SK-N-MC (cell line): ENCODE measurements around the gene PAX4.

ENCODE experiments used
- DNase-seq: peaks from one replicate; pipeline ENCODE4 v3.0.0-alpha.2; 2011; ENCODE audit warnings: low read depth, low spot score
- H3K27ac ChIP-seq: fragments of 200-600 bp; sonication (generic); 2 replicates; pipeline ENCODE4 v1.5.1; 2016; ENCODE audit warnings: mixed run types
- H3K36me3 ChIP-seq: fragments of 200-600 bp; sonication (generic); 2 replicates; pipeline ENCODE4 v1.6.1; 2017; ENCODE audit warnings: antibody characterized with exemption, low read length, mixed read lengths; ENCODE audit not compliant: insufficient read depth
- H3K4me3 ChIP-seq: fragments of 200-600 bp; sonication (generic); 2 replicates; pipeline ENCODE4 v1.5.1; 2016
- H3K9ac ChIP-seq: fragments of 200-600 bp; sonication (generic); 2 replicates; pipeline ENCODE4 v1.8.0; 2017; ENCODE audit warnings: mixed run types, mixed read lengths; ENCODE audit not compliant: insufficient read length
- H3K9me3 ChIP-seq: fragments of 200-600 bp; sonication (generic); 2 replicates; pipeline ENCODE4 v1.6.1; 2017; ENCODE audit warnings: low read depth, mild to moderate bottlenecking, antibody characterized with exemption, low read length, moderate library complexity, mixed read lengths
- EZH2 ChIP-seq: fragments of 200-600 bp; sonication (generic); IDR thresholded peaks from one replicate; pipeline ENCODE4 v1.6.1; 2017; ENCODE audit warnings: antibody characterized with exemption
- FOXP2 ChIP-seq: optimal IDR thresholded peaks from 2 replicates; pipeline ENCODE3; 2011; ENCODE audit warnings: mild to moderate bottlenecking, moderate library complexity; ENCODE audit not compliant: insufficient read depth; ENCODE audit errors: extremely low read length, control extremely low read depth
- POLR2AphosphoS5 ChIP-seq: IDR thresholded peaks from 2 replicates; pipeline ENCODE4 v1.6.1; 2012; ENCODE audit warnings: mild to moderate bottlenecking, low read depth, low read length, borderline replicate concordance

Gene PAX4

DNA sequence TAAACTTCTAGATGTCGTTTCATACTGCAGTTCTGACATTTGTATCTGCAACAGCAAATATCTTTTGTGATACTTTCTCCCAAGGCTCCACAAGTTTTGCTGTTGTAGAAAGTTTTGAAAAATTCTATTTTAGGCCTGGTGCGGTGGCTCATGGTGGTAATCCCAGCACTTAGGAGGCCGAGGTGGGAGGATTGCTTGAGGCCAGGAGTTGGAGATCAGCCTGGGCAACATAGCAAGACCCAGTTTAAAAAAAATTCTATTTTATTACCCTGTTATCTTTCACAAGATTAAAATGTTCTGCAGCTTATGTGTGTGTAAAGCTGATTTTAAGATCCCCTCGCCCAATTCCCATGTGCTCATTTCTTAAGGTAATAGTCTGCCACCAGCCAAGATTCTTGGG lies 35.5 kb upstream of the PAX4 start:
- DNase-seq, result no peak
- H3K9ac ChIP-seq, result peak overlapping the region; percentile 84
- no peak overlapping the region for H3K27ac ChIP-seq

GRCh38 chr7:127652333-127653248 lies 34.6 kb upstream of the PAX4 start:
- Histone ChIP-seq H3K4me3 (peak overlapping the region; percentile 96), H3K9ac (peak overlapping the region; percentile 84), H3K27ac (no peak overlapping the region), H3K9me3 (no peaks in the 10 kb centered on the region), H3K36me3 (peaks cover 12% of the 10 kb centered on the region; the same call in 1 of the 2 replicates)
- DNase-seq, result no peak
- TF ChIP-seq POLR2AphosphoS5 (no peak), EZH2 (no peak), FOXP2 (no peak)

More for the DNA sequence above, 35.5 kb upstream of the PAX4 start:
- Histone ChIP-seq H3K36me3 (peaks cover 18% of the 10 kb centered on the region; the same call in 1 of the 2 replicates), H3K9me3 (no peaks in the 10 kb centered on the region), H3K4me3 (peak overlapping the region; percentile 96)
- TF ChIP-seq POLR2AphosphoS5, result no peak
- TF ChIP-seq EZH2, result no peak
- no peak for TF ChIP-seq FOXP2

GRCh38 chr7:127651556-127652332 lies 33.8 kb upstream of the PAX4 start, which contains the start of gene SND1:
Gene SND1, plus strand, starts transcription at chr7:127652194. Its CDS starts 180 bp downstream, at chr7:127652374.
- Histone ChIP-seq H3K9me3 (no peaks in the 10 kb centered on the region), H3K27ac (peak within 1 kb of the TSS; percentile 44), H3K36me3 (0 out of 2 replicates have a peak, but pooled peaks cover 9% of the 10 kb centered on the region), H3K9ac (peak within 1 kb of the TSS; percentile 84), H3K4me3 (peak within 1 kb of the TSS; percentile 96)
- DNase-seq, result peak; percentile 89
- TF ChIP-seq POLR2AphosphoS5 (peak; percentile 84), EZH2 (no peak), FOXP2 (peak; percentile 56)

- H3K36me3 ChIP-seq, result 0 out of 2 replicates have a peak, but pooled peaks cover 9% of the 10 kb centered on the region
- no peak for DNase-seq
- H3K9me3 ChIP-seq, result no peaks in the 10 kb centered on the region
- TF ChIP-seq EZH2 (no peak), POLR2AphosphoS5 (no peak), FOXP2 (no peak)
- H3K27ac ChIP-seq, result peak overlapping the region; percentile 44
- peak overlapping the region; percentile 75 for H3K9ac ChIP-seq
- H3K4me3 ChIP-seq, result peak overlapping the region; percentile 96
Observed at GRCh38 chr7:127650847-127651555, 33.1 kb upstream of the PAX4 start.

- Histone ChIP-seq H3K36me3 (no peaks in the 10 kb centered on the region), H3K9ac (no peak overlapping the region), H3K27ac (no peak overlapping the region), H3K4me3 (no peak overlapping the region), H3K9me3 (no peaks in the 10 kb centered on the region)
- no peak for DNase-seq
- TF ChIP-seq EZH2 (no peak), FOXP2 (no peak)
Observed at GRCh38 chr7:127648986-127649385, 31.0 kb upstream of the PAX4 start.

- TF ChIP-seq FOXP2 (no peak), POLR2AphosphoS5 (no peak), EZH2 (no peak)
- Histone ChIP-seq H3K4me3 (no peak overlapping the region), H3K9ac (no peak overlapping the region), H3K9me3 (no peaks in the 10 kb centered on the region), H3K27ac (no peak overlapping the region), H3K36me3 (no peaks in the 10 kb centered on the region)
- no peak for DNase-seq
Observed at GRCh38 chr7:127647636-127648035, 29.7 kb upstream of the PAX4 start.

- DNase-seq, result no peak
- Histone ChIP-seq H3K27ac (no peak overlapping the region), H3K36me3 (no peaks in the 10 kb centered on the region), H3K9ac (no peak overlapping the region), H3K9me3 (no peaks in the 10 kb centered on the region), H3K4me3 (no peak overlapping the region)
- TF ChIP-seq EZH2 (no peak), POLR2AphosphoS5 (no peak), FOXP2 (no peak)
Observed at GRCh38 chr7:127644484-127644883, 26.5 kb upstream of the PAX4 start.
